Activated T-helper 2 cell treated with anti-CD3 and anti-CD28 coated beads, Interferon-gamma antibody, Interleukin-2, Interleukin-4, amounts not matched to agents 10 μg/mL and 5 μg/mL and 100 μg/mL, durations not matched to agents 14 hours and 24 hours and 36 hours (primary cell): ENCODE measurements around the gene QRICH1. TPM values are rescaled to one million over a fixed set of nuclear protein-coding genes. Genes with fewer than 3 reads are reported as not detected.

ENCODE experiments used
- DNase-seq: peaks from one replicate; pipeline ENCODE4 v3.0.0; 2021; ENCODE audit warnings: low spot score
- H3K27ac Mint-ChIP-seq: one replicate; pipeline ENCODE4 v1.8.0; 2021; ENCODE audit warnings: mixed read lengths
- H3K27me3 Mint-ChIP-seq: one replicate; pipeline ENCODE4 v1.8.0; 2021; ENCODE audit warnings: low read depth, mixed read lengths
- H3K36me3 Mint-ChIP-seq: one replicate; pipeline ENCODE4 v1.8.0; 2021; ENCODE audit warnings: low read depth, mixed read lengths
- H3K4me1 Mint-ChIP-seq: one replicate; pipeline ENCODE4 v1.8.0; 2021; ENCODE audit warnings: low read depth, mixed read lengths
- H3K4me3 Mint-ChIP-seq: one replicate; pipeline ENCODE4 v1.8.0; 2021; ENCODE audit warnings: low read depth, mild to moderate bottlenecking, moderate library complexity, mixed read lengths
- H3K9me3 Mint-ChIP-seq: one replicate; pipeline ENCODE4 v1.8.0; 2021; ENCODE audit warnings: mixed read lengths
- intact Hi-C: fragments of 100-400 bp; cut with micrococcal nuclease; formaldehyde crosslinking; loops from one replicate; pipeline ENCODE4 v1.15.1; 2023
- total RNA-seq: library from RNA; stranded (reverse); gene quantifications from 2 replicates; pipeline ENCODE4 v1.2.3, GENCODE V29; 2022

Gene QRICH1
- total RNA-seq, 1 donor from 2014 or later = 164 TPM

DNA sequence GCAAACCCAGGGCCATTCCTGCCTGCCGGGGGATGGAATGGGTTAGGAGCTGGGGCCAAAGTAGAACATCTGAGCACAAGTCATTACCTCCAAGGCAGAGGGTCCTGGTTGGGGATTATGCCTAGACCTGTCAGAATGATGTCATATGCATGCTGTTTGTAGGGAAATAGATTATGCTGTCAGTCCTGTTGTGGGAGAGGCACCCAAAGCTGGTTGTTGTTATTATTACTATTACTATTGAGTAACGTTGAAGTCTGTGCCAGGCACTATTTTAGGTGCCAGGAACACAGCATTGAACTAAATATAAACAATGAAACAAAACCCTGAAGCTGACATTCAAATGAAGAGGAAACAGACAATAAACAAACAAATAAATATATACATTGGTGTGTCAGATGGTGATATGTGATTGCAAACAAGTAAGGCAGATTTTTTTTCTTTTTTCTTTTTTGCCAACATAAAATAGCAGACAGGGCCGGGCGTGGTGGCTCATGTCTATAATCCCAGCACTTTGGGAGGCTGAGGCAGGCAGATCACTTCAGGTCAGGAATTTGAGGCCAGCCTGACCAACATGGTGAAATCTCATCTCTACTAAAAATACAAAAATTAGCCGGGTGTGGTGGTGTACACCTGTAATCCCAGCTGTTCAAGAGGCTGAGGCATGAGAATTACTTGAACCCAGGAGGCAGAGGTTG is 101.9 kb downstream of the QRICH1 start:
- peak overlapping the region; percentile 93 for H3K4me3 Mint-ChIP-seq
- H3K4me1 Mint-ChIP-seq = peaks cover 40% of the 10 kb centered on the region
- DNase-seq = no peak
- no peaks in the 10 kb centered on the region for H3K9me3 Mint-ChIP-seq
- H3K36me3 Mint-ChIP-seq = peaks cover 41% of the 10 kb centered on the region
- H3K27me3 Mint-ChIP-seq = no peaks in the 10 kb centered on the region
- intact Hi-C loops = no loop called here
- H3K27ac Mint-ChIP-seq = peak overlapping the region; percentile 69

DNA sequence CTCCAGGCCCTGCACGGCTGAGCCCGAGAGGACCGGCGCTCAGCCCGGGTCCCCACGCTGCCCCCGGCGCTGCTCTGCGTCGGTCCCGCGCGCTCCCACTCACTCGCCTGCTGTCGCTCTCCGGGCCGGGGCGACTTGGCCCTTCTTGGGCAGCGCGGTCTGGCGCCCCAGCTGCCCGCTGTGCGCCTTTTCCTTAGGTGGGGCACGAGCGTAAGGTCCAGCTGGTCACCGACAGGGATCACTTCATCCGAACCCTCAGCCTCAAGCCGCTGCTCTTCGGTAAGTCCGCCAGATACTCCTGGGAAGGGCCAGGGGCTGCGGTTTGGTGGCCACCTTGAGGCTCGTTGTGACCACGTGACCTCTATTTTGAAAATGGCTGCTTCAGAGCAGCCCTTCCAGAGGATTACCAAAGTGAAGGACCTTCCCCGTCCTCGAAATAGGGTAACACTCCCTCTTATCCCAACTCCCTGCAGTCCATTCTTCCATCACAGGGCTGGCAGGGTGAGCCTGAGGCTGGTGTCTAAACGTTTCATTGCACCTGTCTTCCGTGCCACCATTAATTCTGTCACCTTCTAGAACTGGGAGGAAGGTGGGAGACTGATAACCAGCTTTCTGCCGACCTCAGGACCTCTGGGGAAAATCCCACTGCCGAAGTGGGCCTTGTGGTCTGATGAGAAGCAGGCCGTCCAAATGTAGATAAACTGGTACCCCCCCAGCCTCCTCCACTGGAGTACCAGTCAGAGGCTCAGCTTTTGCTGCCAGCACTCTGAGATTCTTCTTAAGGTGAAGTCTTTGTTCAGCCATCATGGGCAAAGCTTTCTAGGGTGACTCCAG is 103.0 kb downstream of the QRICH1 start:
- Mint-ChIP-seq H3K36me3 (peaks cover 44% of the 10 kb centered on the region), H3K27me3 (no peaks in the 10 kb centered on the region), H3K27ac (peak overlapping the region; percentile 88), H3K9me3 (no peaks in the 10 kb centered on the region), H3K4me3 (peak overlapping the region; percentile 93), H3K4me1 (peaks cover 40% of the 10 kb centered on the region)
- intact Hi-C loops = no loop called here
- peak; percentile 33 for DNase-seq

DNA sequence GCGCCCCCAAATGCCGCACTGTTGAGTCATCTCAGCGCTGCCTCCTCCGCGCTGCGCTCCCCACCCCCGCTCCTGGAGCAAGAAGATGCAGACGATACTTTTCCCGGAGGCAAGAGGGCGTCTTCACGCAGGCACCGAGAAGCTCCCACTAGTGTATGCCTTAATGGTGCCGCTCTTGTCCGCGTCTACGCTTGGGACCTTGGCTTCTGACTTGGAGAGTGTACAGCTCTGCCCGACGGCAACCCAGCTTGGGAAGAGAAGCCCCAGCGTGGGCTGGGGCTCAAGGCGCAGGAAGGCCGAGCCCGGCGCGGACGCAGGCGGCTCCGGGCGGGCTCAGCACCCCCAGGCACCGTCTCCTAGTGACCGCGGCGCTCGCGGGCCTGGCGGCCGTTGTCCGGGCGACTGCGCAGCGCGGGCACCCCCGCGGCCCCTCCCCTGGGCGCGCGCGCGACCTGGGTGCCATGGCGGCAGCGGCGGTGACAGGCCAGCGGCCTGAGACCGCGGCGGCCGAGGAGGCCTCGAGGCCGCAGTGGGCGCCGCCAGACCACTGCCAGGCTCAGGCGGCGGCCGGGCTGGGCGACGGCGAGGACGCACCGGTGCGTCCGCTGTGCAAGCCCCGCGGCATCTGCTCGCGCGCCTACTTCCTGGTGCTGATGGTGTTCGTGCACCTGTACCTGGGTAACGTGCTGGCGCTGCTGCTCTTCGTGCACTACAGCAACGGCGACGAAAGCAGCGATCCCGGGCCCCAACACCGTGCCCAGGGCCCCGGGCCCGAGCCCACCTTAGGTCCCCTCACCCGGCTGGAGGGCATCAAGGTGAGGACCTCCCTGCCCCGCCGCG is 103.9 kb downstream of the QRICH1 start, which contains the start of gene P4HTM:
Gene P4HTM, plus strand, starts transcription at position 446 of the 840 bp plus-strand sequence. Its CDS starts 16 bp downstream, at position 462.
- Mint-ChIP-seq H3K4me1 (peaks cover 37% of the 10 kb centered on the region), H3K27ac (peak within 1 kb of the TSS; percentile 88), H3K9me3 (no peaks in the 10 kb centered on the region), H3K27me3 (no peaks in the 10 kb centered on the region), H3K4me3 (peak within 1 kb of the TSS; percentile 93), H3K36me3 (peaks cover 43% of the 10 kb centered on the region)
- DNase-seq = peak; percentile 64
- intact Hi-C loops = loop anchor here (1.0 to 10.0 kb wide), 5 partner anchors 17 to 175 kb away; partner anchors contain the start of genes ARIH2, CCDC71, QRICH1 and WDR6

DNA sequence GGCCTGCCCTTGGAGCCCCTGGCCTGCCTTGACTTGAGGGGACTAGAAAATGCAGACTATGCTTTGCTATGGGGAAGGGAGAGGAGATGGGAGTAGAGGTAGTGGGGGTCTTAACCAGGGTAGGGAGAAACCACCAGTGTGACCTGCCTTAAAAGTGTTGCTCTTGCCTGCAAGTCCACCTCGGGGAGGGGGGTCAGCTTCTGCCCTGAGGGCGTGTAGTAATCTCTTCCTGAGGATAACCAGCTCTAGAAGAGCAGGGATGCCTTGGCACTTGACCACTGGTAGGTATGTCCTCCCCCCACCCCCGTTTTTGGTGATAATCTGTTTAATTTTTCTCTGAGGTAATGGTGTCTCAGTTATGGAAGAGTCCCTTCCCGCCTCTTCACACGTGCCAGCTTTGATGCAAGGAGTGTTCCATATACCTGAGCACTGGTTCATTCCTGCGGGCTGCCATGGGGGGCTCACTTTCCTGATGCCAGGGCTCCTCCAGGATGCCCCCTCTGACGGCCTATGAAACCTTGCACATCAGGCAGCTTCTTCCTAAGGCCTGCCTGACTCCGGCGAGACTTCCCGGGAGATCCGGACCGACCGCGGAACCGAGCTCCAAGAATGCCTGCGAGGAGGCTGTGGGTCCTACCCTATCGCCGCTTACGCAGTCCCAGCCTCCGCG is 104.6 kb downstream of the QRICH1 start:
- Mint-ChIP-seq H3K27ac (peak overlapping the region; percentile 79), H3K36me3 (peaks cover 44% of the 10 kb centered on the region), H3K9me3 (no peaks in the 10 kb centered on the region), H3K4me1 (peaks cover 34% of the 10 kb centered on the region), H3K4me3 (peak overlapping the region; percentile 83), H3K27me3 (no peaks in the 10 kb centered on the region)
- intact Hi-C loops = loop anchor here (1.0 to 10.0 kb wide), 5 partner anchors 18 to 176 kb away; partner anchors contain the start of genes ARIH2, CCDC71, QRICH1 and WDR6
- no peak for DNase-seq

DNA sequence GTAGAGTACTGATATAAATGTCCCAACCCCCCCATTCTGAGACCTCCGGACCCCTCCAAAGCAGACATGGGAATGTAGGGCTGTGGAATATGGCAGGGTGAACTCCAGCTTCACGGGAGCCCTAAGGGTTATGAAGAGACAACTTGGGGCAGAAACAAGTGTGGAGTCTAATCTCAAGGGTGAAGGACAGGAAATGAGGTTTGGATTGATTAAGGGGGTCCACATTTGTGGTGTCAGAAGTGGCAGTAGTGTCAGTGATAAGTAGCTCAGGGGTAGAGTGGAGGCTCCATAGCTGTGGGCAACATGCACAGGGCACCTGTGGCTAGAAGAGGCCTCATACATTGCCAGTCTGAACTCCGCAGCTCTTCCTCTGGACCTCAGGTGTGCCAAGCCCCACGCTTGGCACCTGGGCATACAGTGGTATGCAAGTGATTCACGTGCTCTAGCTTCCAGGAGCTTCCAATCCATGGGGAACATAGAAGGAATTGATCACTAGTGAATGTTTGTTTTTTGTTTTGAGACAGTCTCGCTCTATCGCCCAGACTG is 108.0 kb downstream of the QRICH1 start:
- Mint-ChIP-seq H3K27me3 (no peaks in the 10 kb centered on the region), H3K27ac (no peak overlapping the region), H3K4me3 (no peak overlapping the region), H3K9me3 (no peaks in the 10 kb centered on the region), H3K36me3 (peaks cover 56% of the 10 kb centered on the region), H3K4me1 (peaks cover 12% of the 10 kb centered on the region)
- intact Hi-C loops = loop anchor here (5.0 to 10.0 kb wide), 2 partner anchors 69 to 179 kb away; partner anchors contain the start of genes ARIH2 and CCDC71
- no peak for DNase-seq

DNA sequence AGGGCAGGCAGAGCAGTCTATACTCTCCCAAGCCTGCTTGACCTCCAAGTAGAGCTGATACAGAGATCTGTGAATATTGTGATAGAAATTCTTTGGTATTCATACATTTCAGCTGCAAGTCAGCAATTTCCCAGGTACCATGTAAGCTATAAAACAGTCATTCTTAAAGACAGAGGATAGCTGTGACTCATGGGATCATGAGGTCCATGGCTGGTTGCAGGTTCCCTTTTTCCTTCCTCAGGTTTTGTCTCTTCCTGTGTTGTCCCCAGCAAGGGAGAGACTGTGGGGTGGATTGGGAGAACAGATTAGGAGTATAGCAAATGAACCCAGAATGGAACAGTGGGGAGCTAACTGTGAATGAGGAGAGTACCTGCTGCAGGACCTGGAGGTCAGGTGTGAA is 109.2 kb downstream of the QRICH1 start:
- no peak overlapping the region for H3K27ac Mint-ChIP-seq
- intact Hi-C loops = loop anchor here (5.0 to 10.0 kb wide), 2 partner anchors 67 to 180 kb away; partner anchors contain the start of genes ARIH2 and CCDC71

DNA sequence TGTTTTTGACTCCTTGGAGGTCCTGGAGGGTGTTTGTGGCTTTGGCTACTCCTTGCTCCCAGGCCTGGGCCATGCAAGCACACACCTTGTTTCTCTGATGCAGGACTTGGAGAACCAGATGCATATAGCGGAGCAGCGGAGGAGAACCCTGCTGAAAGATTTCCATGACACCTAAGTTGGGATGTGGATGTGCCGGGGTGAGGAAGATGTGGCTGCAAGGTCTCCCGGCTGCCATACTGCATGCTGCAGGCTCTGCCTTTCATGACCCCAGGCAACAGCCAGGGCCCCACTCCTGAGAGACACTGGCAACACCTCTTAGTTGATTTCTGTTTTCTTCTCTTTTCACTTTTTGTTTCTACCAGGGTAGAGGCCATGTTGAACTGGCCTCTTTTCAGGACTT is 110.8 kb downstream of the QRICH1 start:
- Mint-ChIP-seq H3K4me1 (peaks cover 4% of the 10 kb centered on the region), H3K4me3 (no peak overlapping the region), H3K27me3 (no peaks in the 10 kb centered on the region), H3K27ac (no peak overlapping the region), H3K9me3 (no peaks in the 10 kb centered on the region), H3K36me3 (peaks cover 68% of the 10 kb centered on the region)
- no peak for DNase-seq
- intact Hi-C loops = loop anchor here (10.0 kb wide), 1 partner anchor 182 kb away; the partner anchor contains the start of gene CCDC71

More for the DNA sequence above, 109.2 kb downstream of the QRICH1 start:
- Mint-ChIP-seq H3K4me1 (peaks cover 12% of the 10 kb centered on the region), H3K36me3 (peaks cover 62% of the 10 kb centered on the region), H3K27me3 (no peaks in the 10 kb centered on the region), H3K9me3 (no peaks in the 10 kb centered on the region), H3K4me3 (no peak overlapping the region)
- no peak for DNase-seq

DNA sequence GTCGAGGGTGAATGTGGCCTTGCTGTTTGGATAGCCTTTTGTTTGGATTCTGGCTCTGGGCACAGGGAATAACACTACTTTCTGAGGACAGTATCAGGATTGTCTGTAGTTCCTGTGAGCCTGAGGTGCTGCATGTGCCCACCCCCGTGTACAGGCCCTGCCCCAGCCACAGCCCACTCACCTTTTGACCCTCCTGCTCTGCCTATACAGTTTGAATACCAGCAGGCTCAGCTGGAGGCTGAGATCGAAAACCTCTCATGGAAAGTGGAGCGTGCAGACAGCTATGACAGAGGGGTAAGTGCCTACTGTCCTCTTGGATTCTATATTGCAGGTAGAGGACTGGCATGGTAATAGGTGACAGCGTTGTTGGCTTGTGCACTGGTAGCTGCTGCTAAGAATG is 111.2 kb downstream of the QRICH1 start:
- intact Hi-C loops = loop anchor here (10.0 kb wide), 1 partner anchor 182 kb away; the partner anchor contains the start of gene CCDC71
- no peak for DNase-seq
- H3K4me1 Mint-ChIP-seq = peaks cover 1% of the 10 kb centered on the region
- H3K27ac Mint-ChIP-seq = no peak overlapping the region
- H3K4me3 Mint-ChIP-seq = no peak overlapping the region
- H3K36me3 Mint-ChIP-seq = peaks cover 69% of the 10 kb centered on the region
- H3K9me3 Mint-ChIP-seq = no peaks in the 10 kb centered on the region
- no peaks in the 10 kb centered on the region for H3K27me3 Mint-ChIP-seq

DNA sequence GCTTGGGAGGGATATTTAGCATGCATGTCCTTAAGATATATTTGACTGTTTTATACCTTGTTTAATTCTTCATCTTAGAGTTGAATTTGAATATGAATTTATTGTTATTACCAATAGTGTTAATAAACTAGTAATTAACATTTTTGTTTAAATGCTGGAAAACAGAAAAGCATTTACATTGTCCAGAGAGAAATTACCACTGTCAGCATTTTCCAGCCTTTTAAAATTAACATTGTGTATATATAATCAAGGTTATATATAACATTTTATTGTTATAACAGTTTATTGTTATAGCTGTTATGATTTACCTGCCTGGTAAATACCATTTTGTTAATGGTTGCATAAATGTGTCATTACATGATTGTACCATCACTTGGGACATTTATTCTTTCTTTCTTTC is 111.9 kb downstream of the QRICH1 start:
- Mint-ChIP-seq H3K4me3 (no peak overlapping the region), H3K27me3 (no peaks in the 10 kb centered on the region), H3K4me1 (no peaks in the 10 kb centered on the region), H3K36me3 (peaks cover 71% of the 10 kb centered on the region), H3K9me3 (no peaks in the 10 kb centered on the region), H3K27ac (no peak overlapping the region)
- intact Hi-C loops = loop anchor here (10.0 kb wide), 1 partner anchor 183 kb away; the partner anchor contains the start of gene CCDC71
- no peak for DNase-seq

DNA sequence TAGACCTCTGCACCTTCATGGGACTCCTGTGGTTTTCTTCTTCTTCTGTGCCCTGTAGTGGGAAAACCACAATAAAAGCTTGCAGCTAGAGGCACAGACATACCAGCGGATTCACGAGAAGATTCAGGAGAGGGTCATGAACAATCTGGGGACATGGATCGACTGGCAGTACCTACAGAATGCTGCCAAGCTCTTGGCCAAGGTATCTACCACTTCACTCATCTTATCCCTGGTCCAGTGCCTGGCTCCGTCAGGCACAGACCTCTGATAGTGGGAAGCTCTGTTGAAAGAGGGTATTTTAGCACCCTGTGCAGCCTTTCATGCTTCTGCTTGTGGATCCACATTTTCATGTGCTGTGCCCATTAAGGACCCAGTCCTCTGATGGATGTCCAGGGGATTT is 113.6 kb downstream of the QRICH1 start:
- H3K4me3 Mint-ChIP-seq = no peak overlapping the region
- H3K27me3 Mint-ChIP-seq = no peaks in the 10 kb centered on the region
- H3K36me3 Mint-ChIP-seq = peaks cover 79% of the 10 kb centered on the region
- H3K4me1 Mint-ChIP-seq = no peaks in the 10 kb centered on the region
- H3K9me3 Mint-ChIP-seq = no peaks in the 10 kb centered on the region
- DNase-seq = no peak
- intact Hi-C loops = loop anchor here (10.0 kb wide), 1 partner anchor 185 kb away; the partner anchor contains the start of gene CCDC71
- H3K27ac Mint-ChIP-seq = no peak overlapping the region
